ENCODE data around the gene CEPT1. TPM values are rescaled to one million over a fixed set of nuclear protein-coding genes. Genes with fewer than 3 reads are reported as not detected.

The CEPT1 gene
- total and polyA plus RNA-seq, 2 donors (not counting 3 experiments of a cell fraction or from before 2014, with no cell fraction given), result 13.6 to 29.1 TPM

DNA sequence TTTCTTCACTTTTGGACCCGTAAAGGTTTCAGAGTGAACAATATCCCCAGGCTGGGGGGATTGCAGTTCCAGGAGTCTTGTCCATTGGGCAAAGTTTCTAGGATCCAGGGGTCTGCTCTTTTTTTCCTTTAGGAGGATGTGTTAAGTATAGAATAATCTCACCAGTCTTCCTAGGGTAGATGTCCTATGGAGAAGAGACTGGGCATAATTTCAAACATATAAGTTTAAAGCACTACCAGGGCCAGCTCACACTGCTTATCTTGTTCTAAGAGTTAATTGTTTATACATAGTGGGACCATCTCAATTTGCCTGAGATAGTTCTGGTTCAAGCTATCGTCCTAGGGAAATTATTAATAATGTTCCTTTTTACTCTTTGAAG lies 88.7 kb downstream of the CEPT1 start:
- dilution Hi-C loops (cut with MboI; ENCODE audit: extremely low pct_ligation_motif_present, low sequenced_read_pairs) (no loop called here), intact Hi-C loops (cut with micrococcal nuclease) (no loop called here)
- Histone ChIP-seq H3K9me1 (replicated peaks; ENCODE audit: control insufficient read depth, extremely low read depth, insufficient read depth, low read length) (no peaks in the 10 kb centered on the region), H3K27me3 (ENCODE audit: control insufficient read depth in 2 of 2, insufficient read depth in 2 of 2, low read length in 2 of 2) (peaks cover 0 to 6% of the 10 kb centered on the region in 2 experiments), H3K4me2 (ENCODE audit: insufficient read depth, low read length) (no peak overlapping the region), H2AFZ (ENCODE audit: low read depth, low read length) (no peak overlapping the region), H3K9me3 (replicated peaks; ENCODE audit: control insufficient read depth, insufficient read depth, low read length) (no peaks in the 10 kb centered on the region), H3K79me2 (ENCODE audit: control insufficient read depth, insufficient read depth, low read length) (no peaks in the 10 kb centered on the region), H3K4me1 (ENCODE audit: control insufficient read depth, extremely low read depth, insufficient read depth, low read length) (no peaks in the 10 kb centered on the region), H3K9ac (replicated peaks; ENCODE audit: extremely low read depth, insufficient read depth, low read length) (no peak overlapping the region), H4K20me1 (replicated peaks; ENCODE audit: control insufficient read depth, extremely low read depth, insufficient read depth, low read length) (no peaks in the 10 kb centered on the region), H3K36me3 (ENCODE audit: control insufficient read depth in 2 of 2, extremely low read depth in 1 of 2, insufficient read depth in 2 of 2, low read length in 2 of 2) (no peaks in the 10 kb centered on the region), H3K27ac (ENCODE audit: insufficient read depth, low read depth, low read length) (no peak overlapping the region), H3K4me3 (replicated peaks in 1 of 3; ENCODE audit: insufficient read depth in 1 of 3, low read depth in 1 of 3, low read length in 3 of 3) (no peak overlapping the region)
- POLR2A ChIA-PET, result no interaction called here
- TF ChIP-seq POLR2A (IDR thresholded peaks at IDR 0.05; ENCODE audit: low read depth, low read length) (no peak), FOS (IDR thresholded peaks at IDR 0.05; ENCODE audit: borderline replicate concordance, insufficient read depth, low read length) (peak; percentile 1)
- FAIRE-seq, result no peak
- no TSS peak for BruUV-seq (replicated peaks)
- DNase-seq (ENCODE audit: low read depth, low spot score), result no peak
- CTCF ChIA-PET, result interaction anchor here (0.8 to 1.1 kb wide), 4 partner anchors 21 to 172 kb away, joined by 3 to 4 read pairs (median 3); no protein-coding TSS in a partner anchor

GRCh38 chr1:111232134-111232533 lies 92.1 kb downstream of the CEPT1 start:
- Histone ChIP-seq H3K27me3 (ENCODE audit: control insufficient read depth in 2 of 2, insufficient read depth in 2 of 2, low read length in 2 of 2) (peaks cover 0 to 4% of the 10 kb centered on the region in 2 experiments), H3K36me3 (ENCODE audit: control insufficient read depth in 2 of 2, extremely low read depth in 1 of 2, insufficient read depth in 2 of 2, low read length in 2 of 2) (no peaks in the 10 kb centered on the region), H3K9ac (replicated peaks; ENCODE audit: extremely low read depth, insufficient read depth, low read length) (no peak overlapping the region), H3K9me1 (replicated peaks; ENCODE audit: control insufficient read depth, extremely low read depth, insufficient read depth, low read length) (no peaks in the 10 kb centered on the region), H3K9me3 (replicated peaks; ENCODE audit: control insufficient read depth, insufficient read depth, low read length) (no peaks in the 10 kb centered on the region), H3K27ac (ENCODE audit: insufficient read depth, low read depth, low read length) (no peak overlapping the region), H3K4me3 (replicated peaks in 1 of 3; ENCODE audit: insufficient read depth in 1 of 3, low read depth in 1 of 3, low read length in 3 of 3) (no peak overlapping the region), H3K4me2 (ENCODE audit: insufficient read depth, low read length) (no peak overlapping the region), H3K4me1 (ENCODE audit: control insufficient read depth, extremely low read depth, insufficient read depth, low read length) (no peaks in the 10 kb centered on the region), H2AFZ (ENCODE audit: low read depth, low read length) (no peak overlapping the region), H3K79me2 (ENCODE audit: control insufficient read depth, insufficient read depth, low read length) (no peaks in the 10 kb centered on the region), H4K20me1 (replicated peaks; ENCODE audit: control insufficient read depth, extremely low read depth, insufficient read depth, low read length) (no peaks in the 10 kb centered on the region)
- TF ChIP-seq CTCF (IDR thresholded peaks at IDR 0.05; ENCODE audit: extremely low read depth in 1 of 2, insufficient read depth in 1 of 2, low read depth in 1 of 2, low read length in 2 of 2), result no peak
- TF ChIP-seq FOS (IDR thresholded peaks at IDR 0.05; ENCODE audit: borderline replicate concordance, insufficient read depth, low read length), result no peak
- ChIA-PET POLR2A (no interaction called here), CTCF (interaction anchor here (2.0 kb wide), 1 partner anchor 9 kb away, joined by 7 read pairs; no protein-coding TSS in a partner anchor)
- dilution Hi-C loops (cut with MboI; ENCODE audit: extremely low pct_ligation_motif_present, low sequenced_read_pairs), result no loop called here
- no TSS peak for BruUV-seq (replicated peaks)
- intact Hi-C loops (cut with micrococcal nuclease), result no loop called here
- FAIRE-seq (no peak), DNase-seq (ENCODE audit: low read depth, low spot score) (no peak)

Data from endothelial cell of umbilical vein (primary cell).